ENCODE results near the gene CEACAM1.
"Not testable (repeated sequence)": the region's sequence is repeated elsewhere in the genome, so short reads cannot be mapped to it uniquely, and the experiment has no call there.

CEACAM1 gene

GRCh38 chr19:42528354-42529247 is at the start of gene CEACAM1:
Gene CEACAM1, minus strand, starts transcription at chr19:42528481. Its CDS starts 107 bp downstream, at chr19:42528374.
- DNase-seq (ENCODE audit: low read depth in 1 of 2, low spot score in 1 of 2): peak; percentile 12 to 26

DNA sequence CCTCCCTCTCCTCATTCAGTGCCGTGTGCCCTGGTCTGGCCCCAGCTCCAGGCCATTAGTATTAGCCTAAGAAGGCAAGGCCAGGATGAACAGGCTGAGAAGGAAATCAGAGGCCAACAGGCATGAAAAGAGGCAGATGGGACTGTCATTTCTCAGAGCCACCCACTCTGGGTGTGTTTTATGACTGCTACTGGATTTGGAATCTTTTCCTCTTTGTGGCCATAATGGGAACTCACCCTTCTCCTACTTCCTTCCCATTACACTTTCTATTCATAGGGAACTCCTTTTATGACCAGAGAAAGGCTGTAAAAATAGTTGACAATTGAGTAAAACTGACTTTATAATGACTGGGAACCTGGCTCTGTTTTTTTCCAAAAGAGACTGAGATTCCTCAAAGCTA is 48.7 kb upstream of the CEACAM1 start:
- DNase-seq (ENCODE audit: low read depth in 1 of 2, low spot score in 1 of 2): no peak

DNA sequence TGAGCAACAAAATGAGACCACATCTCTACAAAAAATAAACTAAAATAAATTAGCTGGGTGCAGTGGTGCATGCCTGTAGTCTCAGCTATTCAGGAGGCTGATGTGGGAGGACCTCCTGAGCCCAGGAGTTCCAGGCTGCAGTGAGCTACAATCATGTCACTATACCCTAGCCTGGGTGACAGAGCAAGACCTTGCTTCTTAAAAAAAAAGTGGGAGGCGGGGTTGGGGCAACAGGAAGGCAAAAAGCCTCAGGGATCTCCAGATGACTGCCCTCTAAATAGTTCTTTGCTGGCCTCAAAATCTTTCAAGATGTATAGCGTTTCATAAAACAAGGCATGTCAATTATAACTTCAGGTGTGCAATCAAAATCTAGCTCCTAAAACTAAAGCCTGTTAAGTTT is 48.0 kb upstream of the CEACAM1 start:
- DNase-seq (ENCODE audit: low read depth in 1 of 2, low spot score in 1 of 2): no peak

- DNase-seq (ENCODE audit: low read depth in 1 of 2, low spot score in 1 of 2): no peak
Measured at GRCh38 chr19:42573642-42574041, 45.4 kb upstream of the CEACAM1 start.

DNA sequence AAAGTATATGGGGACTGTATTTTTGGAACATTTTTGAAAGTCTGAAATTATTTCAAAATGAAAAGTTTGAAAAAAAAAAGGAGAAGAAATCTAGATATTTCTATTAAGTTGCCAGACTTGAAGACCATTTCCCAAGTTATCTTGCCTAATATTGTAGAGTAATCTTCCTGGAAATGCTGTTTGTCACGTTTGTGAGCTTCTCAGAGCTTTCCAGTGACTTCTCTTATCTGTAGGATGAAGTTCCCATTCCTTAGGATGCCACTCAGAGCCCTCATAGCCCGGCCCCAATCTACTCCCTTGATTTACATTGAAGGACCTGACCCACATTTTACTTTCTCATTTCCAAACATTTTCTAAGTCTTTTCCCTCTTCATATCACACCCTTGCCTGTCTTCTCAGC is 42.8 kb upstream of the CEACAM1 start:
- no peak for DNase-seq (ENCODE audit: low read depth in 1 of 2, low spot score in 1 of 2)

DNA sequence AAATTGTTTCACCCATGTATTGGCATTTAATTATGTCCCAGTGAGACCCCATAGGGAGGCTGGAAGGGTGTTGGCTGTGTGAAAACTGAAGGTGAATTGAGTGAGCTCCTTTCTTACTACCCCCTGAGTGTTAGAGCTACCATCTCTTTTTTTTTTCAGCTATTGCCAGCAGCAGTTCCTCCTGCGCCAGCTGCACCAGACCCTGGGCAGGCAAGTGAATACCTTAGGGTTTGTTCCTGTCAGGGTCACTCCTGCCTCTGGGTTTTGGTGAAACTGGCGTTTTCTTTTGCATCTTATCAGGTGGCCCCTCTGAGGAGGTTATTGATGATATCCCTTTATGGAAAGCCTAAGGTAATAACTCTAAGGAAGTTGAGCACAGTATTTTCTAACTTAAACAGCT is 40.9 kb upstream of the CEACAM1 start:
- no peak for DNase-seq (ENCODE audit: low read depth in 1 of 2, low spot score in 1 of 2)

- no peak for DNase-seq (ENCODE audit: low read depth in 1 of 2, low spot score in 1 of 2)
Measured at GRCh38 chr19:42568006-42568405, 39.7 kb upstream of the CEACAM1 start.

DNA sequence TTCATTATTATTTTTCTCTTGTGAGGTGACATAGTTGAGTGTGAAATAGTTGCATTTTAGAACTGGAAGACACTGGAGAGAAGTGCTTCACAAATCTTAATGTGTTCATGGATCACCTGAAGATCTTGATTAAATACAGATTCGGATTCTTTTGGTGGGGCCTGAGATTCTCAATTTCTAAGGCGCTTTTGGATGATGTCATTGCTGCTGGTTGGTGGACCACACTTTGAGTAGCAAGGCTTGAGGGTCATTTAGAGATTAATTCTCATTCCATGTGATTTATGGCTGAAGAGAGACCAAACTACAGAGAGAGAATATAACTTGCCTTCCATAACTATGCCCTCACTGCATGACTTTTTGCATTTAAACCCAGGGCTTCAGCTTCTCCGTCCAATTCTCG is 39.3 kb upstream of the CEACAM1 start:
- no peak for DNase-seq (ENCODE audit: low read depth in 1 of 2, low spot score in 1 of 2)

- no peak for DNase-seq (ENCODE audit: low read depth in 1 of 2, low spot score in 1 of 2)
Measured at GRCh38 chr19:42563352-42564210, 35.3 kb upstream of the CEACAM1 start.

- no peak for DNase-seq (ENCODE audit: low read depth in 1 of 2, low spot score in 1 of 2)
Measured at GRCh38 chr19:42561512-42561911, 33.2 kb upstream of the CEACAM1 start.

GRCh38 chr19:42560731-42561130 is 32.5 kb upstream of the CEACAM1 start:
- DNase-seq (ENCODE audit: low read depth in 1 of 2, low spot score in 1 of 2): no peak

DNA sequence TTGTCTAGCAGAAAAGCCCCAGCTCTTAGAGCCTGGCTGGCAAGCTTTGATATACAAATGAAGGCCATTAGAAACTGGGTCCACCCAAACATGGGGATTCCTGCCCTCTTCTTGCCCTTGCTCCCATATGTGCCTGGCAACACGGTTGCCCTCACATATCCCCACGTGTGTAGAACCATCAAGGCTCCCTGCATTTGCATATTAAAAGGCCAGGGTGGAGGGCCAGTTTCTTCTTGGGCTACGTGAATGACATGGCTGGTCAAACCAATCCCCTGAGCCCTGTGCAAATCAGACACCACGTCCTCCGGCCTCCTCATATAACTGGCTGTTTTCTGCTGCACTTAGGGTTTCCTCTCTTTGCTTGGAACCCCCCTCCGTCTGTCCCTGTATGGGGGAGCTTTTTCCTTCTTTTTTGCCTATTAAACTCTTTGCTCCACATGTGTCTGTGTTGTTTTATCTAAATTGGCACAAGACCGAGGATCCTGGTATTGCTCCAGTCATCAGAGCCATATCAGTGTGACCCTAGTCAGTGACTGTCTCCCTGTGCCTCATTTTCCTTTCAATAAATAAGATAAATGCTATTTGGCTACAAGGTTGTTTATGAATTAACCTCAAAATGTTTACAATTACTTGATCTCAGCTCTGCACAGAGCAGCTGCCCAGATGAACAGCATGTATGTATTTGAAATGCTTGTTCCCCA is 30.3 kb upstream of the CEACAM1 start:
- DNase-seq (ENCODE audit: low read depth in 1 of 2, low spot score in 1 of 2): no peak

DNA sequence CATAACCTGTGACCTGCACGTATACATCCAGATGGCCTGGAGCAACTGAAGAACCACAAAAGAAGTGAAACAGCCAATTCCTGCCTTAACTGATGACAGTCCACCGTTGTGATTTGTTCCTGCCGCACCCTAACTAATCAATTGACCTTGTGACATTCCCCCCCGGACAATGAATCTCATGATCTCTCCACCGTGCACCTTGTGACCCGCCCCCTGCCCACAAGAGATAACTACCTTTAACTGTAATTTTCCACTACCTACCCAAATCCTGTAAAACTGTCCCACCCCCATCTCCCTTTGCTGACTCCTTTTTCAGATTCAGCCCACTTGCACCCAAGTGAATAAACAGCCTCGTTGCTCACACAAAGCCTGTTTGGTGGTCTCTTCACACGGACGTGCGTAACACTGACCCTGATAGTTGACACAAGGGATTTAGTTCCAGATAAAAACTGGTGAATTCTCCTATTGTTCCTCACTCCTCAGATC is 29.1 kb upstream of the CEACAM1 start:
- DNase-seq (ENCODE audit: low read depth in 1 of 2, low spot score in 1 of 2): not testable (repeated sequence)

DNA sequence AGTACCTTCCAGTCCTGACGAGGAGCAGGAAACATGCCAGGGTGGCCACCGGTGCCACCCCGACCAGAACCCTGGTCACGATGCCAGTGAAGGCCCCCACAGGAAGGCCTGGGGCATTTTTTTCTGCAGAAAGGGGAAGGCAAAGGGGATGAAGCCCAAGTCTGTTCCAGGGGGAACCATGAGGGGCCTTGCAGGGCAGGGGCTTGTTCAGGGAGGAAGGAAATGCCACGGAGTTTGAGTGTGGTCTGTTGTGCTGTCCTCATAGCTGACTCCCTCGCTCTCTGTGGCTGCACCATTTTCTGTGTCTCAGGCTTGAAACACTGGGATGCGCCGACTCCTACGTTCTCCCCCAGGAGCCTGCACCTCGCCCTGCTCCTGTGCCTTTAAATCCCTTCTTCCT is 27.5 kb upstream of the CEACAM1 start:
- DNase-seq (ENCODE audit: low read depth in 1 of 2, low spot score in 1 of 2): no peak

- no peak for DNase-seq (ENCODE audit: low read depth in 1 of 2, low spot score in 1 of 2)
Measured at GRCh38 chr19:42555317-42555716, 27.0 kb upstream of the CEACAM1 start.

DNA sequence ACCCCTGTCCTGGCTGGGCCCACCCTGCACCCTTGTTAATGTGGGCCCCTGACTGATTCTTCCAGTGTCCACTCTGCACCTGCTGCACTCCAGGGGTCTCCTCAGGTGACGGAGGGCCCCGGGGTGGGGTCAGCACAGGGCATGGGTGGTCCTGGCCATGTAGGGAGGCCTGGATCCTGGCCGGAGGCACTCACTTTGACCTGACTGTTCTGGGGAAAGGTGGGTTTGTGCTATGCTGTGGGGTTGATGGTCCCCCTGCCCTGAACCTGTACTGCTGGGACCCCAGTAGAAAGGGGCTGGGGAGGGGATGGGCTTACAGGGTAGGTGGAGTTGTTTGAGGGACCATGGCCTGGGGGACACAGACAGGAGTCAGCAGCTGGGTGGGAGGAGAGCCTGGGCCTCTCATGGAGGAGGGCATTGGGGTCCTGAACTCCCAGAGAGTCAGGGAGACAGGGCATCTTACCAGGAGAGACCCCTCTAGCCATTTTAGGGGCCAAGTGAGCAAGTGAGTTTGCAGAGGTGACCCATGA is 25.8 kb upstream of the CEACAM1 start:
- DNase-seq (ENCODE audit: low read depth in 1 of 2, low spot score in 1 of 2): no peak

DNA sequence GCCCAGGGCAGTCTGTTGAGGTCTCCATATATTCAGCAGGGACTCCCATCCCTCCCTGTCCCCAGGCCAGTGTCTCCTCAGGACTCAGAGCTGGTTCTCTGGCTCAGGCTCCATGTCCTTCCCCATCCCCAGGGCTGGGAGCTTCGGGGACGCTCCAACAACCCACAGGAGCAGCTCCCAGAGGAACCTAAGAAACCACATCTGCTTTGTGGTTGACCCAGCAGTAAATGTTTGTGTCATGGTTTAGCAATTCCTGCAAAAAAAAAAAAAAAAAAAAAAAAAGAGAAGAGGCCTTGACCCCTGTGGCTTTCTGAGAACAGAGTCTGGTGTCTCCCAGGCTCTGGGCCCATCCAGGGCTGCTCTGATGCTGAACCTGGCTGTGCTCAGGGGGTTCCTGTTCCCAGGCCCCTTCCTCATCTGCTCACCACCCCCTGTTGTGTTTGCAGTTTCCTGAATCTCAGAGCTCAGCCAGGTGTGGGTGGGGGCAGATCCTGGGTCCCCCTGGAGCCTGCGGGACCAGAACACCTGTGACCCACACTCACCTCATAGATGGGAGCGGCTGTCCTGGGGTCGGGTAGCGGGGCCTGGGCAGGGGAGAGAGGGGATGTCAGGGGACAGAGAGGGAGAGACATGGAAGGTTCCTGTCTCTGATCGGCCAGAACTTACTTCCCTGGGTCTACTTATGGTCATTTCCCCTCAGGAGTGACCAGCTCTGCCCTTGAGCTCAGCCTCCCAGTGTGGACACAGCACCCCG is 25.2 kb upstream of the CEACAM1 start:
- DNase-seq (ENCODE audit: low read depth in 1 of 2, low spot score in 1 of 2): no peak

DNA sequence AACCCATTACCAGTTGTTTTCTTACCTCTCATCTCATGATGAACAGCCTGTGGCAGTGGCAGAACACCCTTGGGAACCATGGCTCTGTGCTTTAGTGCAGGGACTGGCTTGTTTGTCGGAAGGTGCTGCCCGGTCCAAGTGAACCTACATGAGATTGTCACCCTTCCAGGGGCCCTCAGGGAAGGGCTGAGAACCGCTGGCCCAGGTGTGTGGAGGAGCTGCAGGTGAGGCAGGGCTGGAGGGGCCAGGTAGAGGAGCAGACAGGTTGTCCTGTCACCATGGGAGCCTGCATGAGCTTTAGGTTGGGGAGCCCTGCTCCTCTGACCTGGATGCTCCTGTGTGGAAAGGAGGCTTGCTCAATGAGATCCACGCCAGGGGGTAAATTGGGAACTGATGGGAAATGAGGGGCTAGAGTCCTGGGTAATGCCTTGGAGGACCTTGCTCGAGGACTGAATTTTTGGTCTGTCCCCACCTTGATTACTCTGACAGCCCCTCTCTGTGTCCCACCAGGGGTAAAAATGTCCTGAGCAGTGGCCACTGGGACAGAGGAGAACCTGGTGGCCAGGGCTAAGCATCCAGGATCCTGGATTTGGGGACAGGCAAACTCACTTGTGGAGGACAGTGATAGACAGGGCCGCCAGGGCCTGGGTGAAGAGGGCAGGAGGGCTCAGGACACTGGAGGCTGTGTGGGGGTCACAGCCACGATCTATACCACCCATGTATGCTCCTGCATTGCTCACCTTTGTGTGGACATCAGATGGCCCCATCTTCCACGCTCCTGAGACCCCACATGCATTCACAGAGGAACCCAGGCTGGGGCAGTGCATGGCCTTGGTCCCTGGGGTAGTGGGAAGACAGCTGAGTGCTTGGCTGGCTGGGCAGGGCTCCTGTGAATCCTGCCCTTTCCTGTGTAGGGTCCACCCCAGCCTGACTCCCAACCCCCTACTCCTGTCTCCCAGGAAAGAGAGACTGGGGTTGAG is 24.1 kb upstream of the CEACAM1 start:
- no peak for DNase-seq (ENCODE audit: low read depth in 1 of 2, low spot score in 1 of 2)

DNA sequence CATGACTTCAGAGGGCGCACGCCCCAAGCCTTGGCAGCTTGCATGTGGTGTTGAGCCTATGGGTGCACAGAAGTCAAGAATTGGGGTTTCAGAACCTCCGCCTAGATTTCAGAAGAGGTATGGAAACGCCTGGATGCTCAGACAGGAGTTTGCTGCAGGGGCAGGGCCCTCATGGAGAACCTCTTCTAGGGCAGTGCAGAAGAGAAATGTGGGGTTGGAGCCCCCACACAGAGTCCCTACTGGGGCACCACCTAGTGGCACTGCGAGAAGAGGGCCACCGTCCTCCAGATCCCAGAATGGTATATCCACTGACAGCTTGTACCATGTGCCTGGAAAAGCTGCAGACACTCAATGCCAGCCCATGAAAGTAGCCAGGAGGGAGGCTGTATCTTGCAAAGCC is 22.2 kb upstream of the CEACAM1 start:
- not testable (repeated sequence) for DNase-seq (ENCODE audit: low read depth in 1 of 2, low spot score in 1 of 2)

Measured in stimulated activated CD4-positive, alpha-beta T cell treated with anti-CD3 and anti-CD28 coated beads, Interleukin-15, amount 100 ng/mL, for 1 hour (primary cell).